ENCODE data around the gene ITIH5. TPM values are rescaled to one million over a fixed set of nuclear protein-coding genes. Genes with fewer than 3 reads are reported as not detected.

Gene ITIH5
- total and polyA plus RNA-seq, 2 of the 13 experiments (the other 11 are each of a cell fraction or from before 2014, with no cell fraction given) = 4.7 to 8.9 TPM

GRCh38 chr10:7551950-7552716, 114.6 kb downstream of the ITIH5 start:
- POLR2A ChIA-PET = interaction anchor here (0.6 to 1.0 kb wide), 3 partner anchors 9 to 12 kb away, joined by 3 to 4 read pairs (median 3); no protein-coding TSS in a partner anchor

DNA sequence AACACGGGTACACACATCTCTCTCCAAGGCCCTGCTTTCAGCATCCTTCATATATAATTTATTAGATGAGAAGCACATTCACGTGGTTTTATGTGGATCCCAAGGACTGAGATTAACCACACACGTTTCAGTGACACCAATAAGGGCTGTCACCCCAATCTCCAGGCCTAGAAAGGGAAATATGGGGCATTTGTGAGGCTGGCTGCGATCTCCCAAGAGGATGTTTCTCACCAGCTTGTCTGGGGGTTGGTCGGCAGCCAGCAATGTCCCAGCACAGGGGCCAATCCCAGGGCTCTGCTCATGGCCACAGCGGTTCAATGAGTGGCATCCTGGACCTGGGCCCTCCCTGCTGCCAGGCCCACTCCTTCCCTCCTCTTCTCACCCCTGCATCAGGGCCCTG, 115.5 kb downstream of the ITIH5 start:
- Histone ChIP-seq H3K79me2 (ENCODE audit: insufficient read depth, low read length) (no peaks in the 10 kb centered on the region), H3K4me1 (ENCODE audit: insufficient read depth, low read length) (peaks cover 27% of the 10 kb centered on the region), H3K4me2 (ENCODE audit: low read depth, low read length) (no peak overlapping the region), H3K27ac (ENCODE audit: extremely low read length, insufficient read depth, low read length) (no peak overlapping the region), H3K27me3 (ENCODE audit: control insufficient read depth in 1 of 2, insufficient read depth in 2 of 2, low read length in 2 of 2) (no peaks in the 10 kb centered on the region), H3K4me3 (replicated peaks in 1 of 3; ENCODE audit: insufficient read depth in 1 of 3, low read depth in 2 of 3, low read length in 3 of 3) (no peak overlapping the region), H3K9ac (ENCODE audit: insufficient read depth, low read depth, low read length) (no peak overlapping the region), H3K36me3 (replicated peaks in 1 of 2; ENCODE audit: control insufficient read depth in 1 of 2, insufficient read depth in 2 of 2, low read length in 2 of 2) (no peaks in the 10 kb centered on the region), H2AFZ (ENCODE audit: low read length) (no peak overlapping the region), H4K20me1 (ENCODE audit: insufficient read depth, low read length) (no peaks in the 10 kb centered on the region), H3K9me3 (ENCODE audit: low read length) (no peaks in the 10 kb centered on the region)
- BruUV-seq (replicated peaks) = no TSS peak
- intact Hi-C loops (cut with micrococcal nuclease; ENCODE audit: unreplicated experiment) = no loop called here
- ChIA-PET CTCF (ENCODE audit: low intra/inter-chr PET ratio, low total read pairs) (no interaction called here), POLR2A (interaction anchor here (0.6 to 0.8 kb wide), 2 partner anchors 10 to 11 kb away, joined by 3 to 4 read pairs; no protein-coding TSS in a partner anchor)
- in situ Hi-C loops (cut with HindIII; ENCODE audit: extremely low pct_ligation_motif_present, low pct_unique_long_range_greater_than_20kb) = no loop called here
- WGBS (ENCODE audit: low lambda C conversion rate) = 47% methylated on average over 4 of the region's 6 CpGs
- ATAC-seq (no peak), FAIRE-seq (no peak), DNase-seq (ENCODE audit: low spot score) (no peak)
- TF ChIP-seq, protein P1, sequence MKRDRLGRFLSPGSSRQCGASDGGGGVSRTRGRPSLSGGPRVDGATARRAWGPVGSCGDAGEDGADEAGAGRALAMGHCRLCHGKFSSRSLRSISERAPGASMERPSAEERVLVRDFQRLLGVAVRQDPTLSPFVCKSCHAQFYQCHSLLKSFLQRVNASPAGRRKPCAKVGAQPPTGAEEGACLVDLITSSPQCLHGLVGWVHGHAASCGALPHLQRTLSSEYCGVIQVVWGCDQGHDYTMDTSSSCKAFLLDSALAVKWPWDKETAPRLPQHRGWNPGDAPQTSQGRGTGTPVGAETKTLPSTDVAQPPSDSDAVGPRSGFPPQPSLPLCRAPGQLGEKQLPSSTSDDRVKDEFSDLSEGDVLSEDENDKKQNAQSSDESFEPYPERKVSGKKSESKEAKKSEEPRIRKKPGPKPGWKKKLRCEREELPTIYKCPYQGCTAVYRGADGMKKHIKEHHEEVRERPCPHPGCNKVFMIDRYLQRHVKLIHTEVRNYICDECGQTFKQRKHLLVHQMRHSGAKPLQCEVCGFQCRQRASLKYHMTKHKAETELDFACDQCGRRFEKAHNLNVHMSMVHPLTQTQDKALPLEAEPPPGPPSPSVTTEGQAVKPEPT (CRISPR knock-in tag; IDR thresholded peaks at IDR 0.05; ENCODE audit: low read depth) = no peak
- TF ChIP-seq SRY (CRISPR knock-in tag; IDR thresholded peaks at IDR 0.05) (no peak), ZNF138 (CRISPR knock-in tag; IDR thresholded peaks at IDR 0.05; ENCODE audit: low read depth) (no peak), SP4 (CRISPR knock-in tag; IDR thresholded peaks at IDR 0.05) (no peak), ZNF75D (CRISPR knock-in tag; IDR thresholded peaks at IDR 0.05; ENCODE audit: borderline replicate concordance) (no peak), HNF4G (IDR thresholded peaks at IDR 0.05; ENCODE audit: borderline replicate concordance, low read depth, low read length) (no peak), HNF4G (CRISPR knock-in tag; IDR thresholded peaks at IDR 0.05; ENCODE audit: borderline replicate concordance, low read depth) (no peak), JUNB (CRISPR knock-in tag; IDR thresholded peaks at IDR 0.05; ENCODE audit: borderline replicate concordance) (no peak), POGZ (CRISPR knock-in tag; IDR thresholded peaks at IDR 0.05) (no peak), ZKSCAN8 (CRISPR knock-in tag; IDR thresholded peaks at IDR 0.05; ENCODE audit: borderline replicate concordance) (no peak)
- TF ChIP-seq, protein P2, sequence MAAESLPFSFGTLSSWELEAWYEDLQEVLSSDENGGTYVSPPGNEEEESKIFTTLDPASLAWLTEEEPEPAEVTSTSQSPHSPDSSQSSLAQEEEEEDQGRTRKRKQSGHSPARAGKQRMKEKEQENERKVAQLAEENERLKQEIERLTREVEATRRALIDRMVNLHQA (CRISPR knock-in tag; IDR thresholded peaks at IDR 0.05) = no peak

More at GRCh38 chr10:7551950-7552716, 114.6 kb downstream of the ITIH5 start:
- no peaks in the 10 kb centered on the region for H3K36me3 ChIP-seq (replicated peaks in 1 of 2; ENCODE audit: control insufficient read depth in 1 of 2, insufficient read depth in 2 of 2, low read length in 2 of 2)
- no peak overlapping the region for H3K4me3 ChIP-seq (replicated peaks in 1 of 3; ENCODE audit: insufficient read depth in 1 of 3, low read depth in 2 of 3, low read length in 3 of 3)
- CTCF ChIA-PET (ENCODE audit: low intra/inter-chr PET ratio, low total read pairs) = no interaction called here
- no peak for TF ChIP-seq ZNF24 (IDR thresholded peaks at IDR 0.05)
- TF ChIP-seq, protein P3, sequence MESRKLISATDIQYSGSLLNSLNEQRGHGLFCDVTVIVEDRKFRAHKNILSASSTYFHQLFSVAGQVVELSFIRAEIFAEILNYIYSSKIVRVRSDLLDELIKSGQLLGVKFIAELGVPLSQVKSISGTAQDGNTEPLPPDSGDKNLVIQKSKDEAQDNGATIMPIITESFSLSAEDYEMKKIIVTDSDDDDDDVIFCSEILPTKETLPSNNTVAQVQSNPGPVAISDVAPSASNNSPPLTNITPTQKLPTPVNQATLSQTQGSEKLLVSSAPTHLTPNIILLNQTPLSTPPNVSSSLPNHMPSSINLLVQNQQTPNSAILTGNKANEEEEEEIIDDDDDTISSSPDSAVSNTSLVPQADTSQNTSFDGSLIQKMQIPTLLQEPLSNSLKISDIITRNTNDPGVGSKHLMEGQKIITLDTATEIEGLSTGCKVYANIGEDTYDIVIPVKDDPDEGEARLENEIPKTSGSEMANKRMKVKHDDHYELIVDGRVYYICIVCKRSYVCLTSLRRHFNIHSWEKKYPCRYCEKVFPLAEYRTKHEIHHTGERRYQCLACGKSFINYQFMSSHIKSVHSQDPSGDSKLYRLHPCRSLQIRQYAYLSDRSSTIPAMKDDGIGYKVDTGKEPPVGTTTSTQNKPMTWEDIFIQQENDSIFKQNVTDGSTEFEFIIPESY (CRISPR knock-in tag; IDR thresholded peaks at IDR 0.05) = peak; percentile 41; the same call in 1 of the 2 replicates
- no peaks in the 10 kb centered on the region for H3K9me3 ChIP-seq (ENCODE audit: low read length)
- no peaks in the 10 kb centered on the region for H4K20me1 ChIP-seq (ENCODE audit: insufficient read depth, low read length)
- H3K4me2 ChIP-seq (ENCODE audit: low read depth, low read length) = 0 out of 2 replicates have a peak overlapping the region, but pooled peaks have one; percentile 12
- H3K9ac ChIP-seq (ENCODE audit: insufficient read depth, low read depth, low read length) = no peak overlapping the region
- DNase-seq (ENCODE audit: low spot score) = no peak
- FAIRE-seq = no peak
- no peaks in the 10 kb centered on the region for H3K79me2 ChIP-seq (ENCODE audit: insufficient read depth, low read length)
- BruUV-seq (replicated peaks) = no TSS peak
- H3K27ac ChIP-seq (ENCODE audit: extremely low read length, insufficient read depth, low read length) = no peak overlapping the region
- in situ Hi-C loops (cut with HindIII; ENCODE audit: extremely low pct_ligation_motif_present, low pct_unique_long_range_greater_than_20kb) (no loop called here), intact Hi-C loops (cut with micrococcal nuclease; ENCODE audit: unreplicated experiment) (no loop called here)
- peaks cover 34% of the 10 kb centered on the region for H3K4me1 ChIP-seq (ENCODE audit: insufficient read depth, low read length)
- WGBS (ENCODE audit: low lambda C conversion rate) = 54% methylated on average over 18 of the region's 18 CpGs
- ATAC-seq = peak; percentile 55
- H3K27me3 ChIP-seq (ENCODE audit: control insufficient read depth in 1 of 2, insufficient read depth in 2 of 2, low read length in 2 of 2) = no peaks in the 10 kb centered on the region
- no peak overlapping the region for H2AFZ ChIP-seq (ENCODE audit: low read length)
